ENCODE results near the gene PSMC5.

GRCh38 chr17:63880706-63881105, 53.5 kb downstream of the PSMC5 start:
- TF ChIP-seq, protein P1, sequence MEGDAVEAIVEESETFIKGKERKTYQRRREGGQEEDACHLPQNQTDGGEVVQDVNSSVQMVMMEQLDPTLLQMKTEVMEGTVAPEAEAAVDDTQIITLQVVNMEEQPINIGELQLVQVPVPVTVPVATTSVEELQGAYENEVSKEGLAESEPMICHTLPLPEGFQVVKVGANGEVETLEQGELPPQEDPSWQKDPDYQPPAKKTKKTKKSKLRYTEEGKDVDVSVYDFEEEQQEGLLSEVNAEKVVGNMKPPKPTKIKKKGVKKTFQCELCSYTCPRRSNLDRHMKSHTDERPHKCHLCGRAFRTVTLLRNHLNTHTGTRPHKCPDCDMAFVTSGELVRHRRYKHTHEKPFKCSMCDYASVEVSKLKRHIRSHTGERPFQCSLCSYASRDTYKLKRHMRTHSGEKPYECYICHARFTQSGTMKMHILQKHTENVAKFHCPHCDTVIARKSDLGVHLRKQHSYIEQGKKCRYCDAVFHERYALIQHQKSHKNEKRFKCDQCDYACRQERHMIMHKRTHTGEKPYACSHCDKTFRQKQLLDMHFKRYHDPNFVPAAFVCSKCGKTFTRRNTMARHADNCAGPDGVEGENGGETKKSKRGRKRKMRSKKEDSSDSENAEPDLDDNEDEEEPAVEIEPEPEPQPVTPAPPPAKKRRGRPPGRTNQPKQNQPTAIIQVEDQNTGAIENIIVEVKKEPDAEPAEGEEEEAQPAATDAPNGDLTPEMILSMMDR (IDR thresholded peaks at IDR 0.05; ENCODE audit: low read length): no peak
- TF ChIP-seq EZH2 (IDR thresholded peaks at IDR 0.05; ENCODE audit: borderline replicate concordance, low read length): no peak

All from OCI-LY1 (cell line).